GM12801 (cell line): ENCODE results near the gene RPS23.

Source experiments
- TF ChIP-seq, protein P1 (sequence below): IDR thresholded peaks from one replicate; pipeline ENCODE4 v1.5.1; 2011; ENCODE audit warnings: control low read depth; ENCODE audit not compliant: insufficient read length; ENCODE audit errors: extremely low read depth

The RPS23 gene

DNA sequence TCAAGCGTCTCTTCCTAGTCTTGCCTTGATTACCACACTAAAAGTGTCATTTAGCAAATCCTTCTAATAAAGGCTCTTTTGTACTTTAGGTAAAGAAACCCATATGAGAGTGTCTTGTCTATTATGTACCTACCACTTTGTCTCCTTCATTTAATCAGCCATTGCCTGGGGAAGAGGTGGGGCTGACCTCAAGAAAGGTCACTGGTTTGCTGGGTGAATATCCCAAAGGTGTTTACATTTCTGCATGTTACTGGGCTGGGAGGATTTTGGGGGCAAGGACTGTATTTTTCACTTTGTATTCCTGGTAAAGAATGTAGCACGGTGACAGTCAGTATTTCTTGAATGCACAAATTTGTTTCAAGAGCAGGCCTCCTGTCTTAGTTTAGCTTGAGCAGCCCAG is 11.9 kb upstream of the RPS23 start:
- TF ChIP-seq, protein P1, sequence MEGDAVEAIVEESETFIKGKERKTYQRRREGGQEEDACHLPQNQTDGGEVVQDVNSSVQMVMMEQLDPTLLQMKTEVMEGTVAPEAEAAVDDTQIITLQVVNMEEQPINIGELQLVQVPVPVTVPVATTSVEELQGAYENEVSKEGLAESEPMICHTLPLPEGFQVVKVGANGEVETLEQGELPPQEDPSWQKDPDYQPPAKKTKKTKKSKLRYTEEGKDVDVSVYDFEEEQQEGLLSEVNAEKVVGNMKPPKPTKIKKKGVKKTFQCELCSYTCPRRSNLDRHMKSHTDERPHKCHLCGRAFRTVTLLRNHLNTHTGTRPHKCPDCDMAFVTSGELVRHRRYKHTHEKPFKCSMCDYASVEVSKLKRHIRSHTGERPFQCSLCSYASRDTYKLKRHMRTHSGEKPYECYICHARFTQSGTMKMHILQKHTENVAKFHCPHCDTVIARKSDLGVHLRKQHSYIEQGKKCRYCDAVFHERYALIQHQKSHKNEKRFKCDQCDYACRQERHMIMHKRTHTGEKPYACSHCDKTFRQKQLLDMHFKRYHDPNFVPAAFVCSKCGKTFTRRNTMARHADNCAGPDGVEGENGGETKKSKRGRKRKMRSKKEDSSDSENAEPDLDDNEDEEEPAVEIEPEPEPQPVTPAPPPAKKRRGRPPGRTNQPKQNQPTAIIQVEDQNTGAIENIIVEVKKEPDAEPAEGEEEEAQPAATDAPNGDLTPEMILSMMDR = no peak

DNA sequence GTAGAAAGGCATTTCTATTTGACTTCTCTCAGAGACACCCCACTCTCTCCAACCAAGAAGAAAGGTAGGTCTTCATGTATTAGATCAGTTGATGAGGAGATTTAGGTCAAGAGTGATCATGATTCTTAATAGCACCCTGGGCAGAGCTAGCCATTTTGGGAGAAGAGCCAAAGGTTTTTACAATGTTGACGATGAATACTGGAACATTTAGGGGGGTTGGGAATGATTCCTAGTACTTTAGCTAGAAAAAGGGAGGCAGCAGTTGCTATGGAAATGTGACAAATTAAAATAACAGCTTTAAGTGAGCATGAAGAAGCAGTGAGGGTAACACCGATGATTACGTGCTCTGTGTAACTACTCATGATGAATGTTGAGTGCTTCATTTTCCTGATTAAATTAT is 9.5 kb upstream of the RPS23 start:
- TF ChIP-seq, protein P1 = no peak

DNA sequence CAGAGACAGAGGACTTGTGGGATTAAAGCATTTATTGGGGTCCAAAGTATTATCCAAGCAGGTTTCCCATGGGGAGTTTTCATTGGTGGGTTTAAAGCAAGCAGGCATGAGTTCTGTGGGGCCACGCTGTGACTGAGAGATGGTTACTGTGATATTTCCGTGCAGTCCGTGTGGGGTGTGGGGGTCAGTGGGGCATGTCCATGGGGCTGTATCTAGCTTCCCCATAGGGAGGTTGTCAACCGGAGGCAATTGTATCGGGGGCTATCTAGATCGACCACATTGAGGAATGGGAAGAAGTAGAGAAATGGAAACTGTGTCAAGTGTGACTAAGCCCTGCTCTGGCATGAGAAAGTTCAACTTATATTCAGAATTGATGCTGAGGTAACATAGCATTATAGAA is 7.1 kb upstream of the RPS23 start:
- TF ChIP-seq, protein P1 = no peak

DNA sequence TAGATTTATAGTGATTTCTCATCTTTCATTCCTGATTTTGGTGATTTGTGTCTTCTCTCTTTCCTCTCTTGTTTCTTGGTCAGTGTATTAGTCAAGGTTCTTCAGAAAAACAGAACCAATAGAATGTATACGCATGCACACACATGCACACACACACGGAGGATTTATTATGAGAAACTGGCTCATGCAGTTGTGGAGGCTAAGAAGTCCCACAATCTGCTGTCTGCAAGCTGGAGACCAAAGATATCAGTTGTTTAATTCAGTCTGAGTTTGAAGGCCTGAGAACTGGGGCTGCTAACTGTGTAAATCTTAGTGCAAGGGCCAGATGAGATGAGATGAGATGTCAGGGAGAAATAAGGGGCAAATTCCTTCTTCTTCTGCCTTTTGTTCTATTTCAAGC is 5.7 kb upstream of the RPS23 start:
- TF ChIP-seq, protein P1 = no peak

DNA sequence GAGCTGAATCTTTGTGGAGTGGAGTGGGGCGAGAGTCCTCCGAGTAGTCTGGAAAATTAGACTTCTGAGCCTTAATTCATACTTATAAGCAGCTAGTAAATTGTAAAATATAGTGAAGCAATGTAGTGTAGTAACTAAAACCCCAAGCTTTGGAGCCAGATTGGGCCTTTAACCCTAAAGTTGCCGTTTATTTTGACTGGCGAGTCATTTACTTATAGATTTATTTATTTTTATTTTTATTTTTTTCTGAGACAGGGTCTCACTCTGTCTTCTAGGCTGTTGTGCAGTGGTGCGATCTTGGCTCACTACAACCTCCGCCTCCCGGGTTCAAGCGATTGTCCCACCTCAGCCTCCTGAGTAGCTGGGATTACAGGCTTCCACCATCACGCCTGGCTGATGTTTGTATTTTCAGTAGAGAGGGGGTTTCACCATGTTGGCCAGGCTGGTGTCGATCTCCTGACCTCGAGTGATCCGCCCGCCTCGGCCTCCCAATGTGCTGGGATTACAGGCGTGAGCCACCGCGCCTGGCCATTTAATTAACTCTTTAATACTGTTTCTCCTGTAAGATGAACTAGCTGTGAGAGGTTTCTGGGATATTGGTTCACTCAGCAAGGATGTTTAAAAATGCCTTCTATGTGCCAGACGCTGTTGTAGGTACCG is 687 bp upstream of the RPS23 start:
- TF ChIP-seq, protein P1 = no peak

DNA sequence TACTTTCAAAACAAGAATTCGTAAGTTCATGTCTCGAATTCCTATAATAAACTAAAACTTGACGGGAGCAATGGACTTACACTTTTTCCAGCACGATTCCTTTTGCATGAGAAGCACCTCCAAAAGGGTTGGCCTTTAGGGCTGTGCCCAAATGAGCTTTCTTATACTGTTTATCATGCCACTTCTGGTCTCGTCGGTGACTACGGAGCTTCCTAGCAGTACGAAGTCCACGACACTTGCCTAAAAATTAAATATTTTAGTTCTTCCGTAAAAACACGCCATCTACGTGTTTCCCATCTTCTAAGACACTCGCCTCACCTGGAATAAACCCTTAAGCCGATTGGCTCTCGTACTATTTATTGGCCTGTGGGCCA is 554 bp downstream of the RPS23 start:
- TF ChIP-seq, protein P1 = no peak

DNA sequence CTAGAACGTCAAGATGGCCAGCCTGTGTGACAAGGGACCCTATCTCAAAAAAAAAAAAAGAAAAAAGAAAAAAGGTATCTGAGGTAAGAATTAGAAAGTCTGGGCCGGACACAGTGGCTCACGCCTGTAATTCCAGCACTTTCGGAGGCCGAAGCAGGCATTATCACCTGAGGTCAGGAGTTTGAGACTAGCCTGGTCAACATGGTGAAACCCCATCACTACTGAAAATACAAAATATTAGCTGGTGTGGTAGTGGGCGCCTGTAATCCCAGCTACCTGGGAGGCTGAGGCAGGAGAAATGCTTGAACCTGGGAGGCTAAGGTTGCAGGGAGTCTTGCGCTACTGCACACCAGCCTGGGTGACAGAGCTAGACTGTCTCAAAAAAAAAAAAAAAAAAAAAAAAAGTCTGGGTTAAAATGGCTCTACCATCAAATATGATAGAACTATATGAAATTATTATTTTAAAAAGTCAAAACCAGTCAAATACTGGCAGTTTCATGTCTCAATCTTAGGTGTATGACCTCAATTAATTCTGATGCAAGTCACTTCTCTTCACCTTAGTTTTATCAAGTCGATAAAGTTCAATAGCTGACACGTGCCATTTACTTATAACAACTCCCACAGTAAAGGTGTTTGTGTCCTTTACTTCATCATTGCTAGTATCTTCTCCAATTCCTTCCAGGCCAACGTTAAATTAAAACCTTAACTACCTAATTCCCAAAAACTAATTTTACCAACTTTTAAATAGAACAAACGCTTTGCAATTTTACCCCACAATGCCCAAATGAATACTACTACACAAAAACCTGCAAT is 1.1 kb downstream of the RPS23 start:
- TF ChIP-seq, protein P1 = no peak
